Endothelial cell of umbilical vein (primary cell): ENCODE results near the gene TNNT3. TPM values are rescaled to one million over a fixed set of nuclear protein-coding genes. Genes with fewer than 3 reads are reported as not detected.

Experiments used
- BruUV-seq: library from RNA; stranded (reverse); fragments of 400-500 nt; replicated peaks from 2 replicates; lab custom pipeline; 2021; lab: Mats Ljungman, UMichigan
- CTCF ChIA-PET: fragments of 300-600, 350-600 bp; sonication (Branson Sonifier 250); formaldehyde crosslinking; loops from one replicate; lab custom pipeline; 2021; ENCODE audit warnings: antibody characterized with exemption, inconsistent platforms; lab: Charles Lee
- POLR2A ChIA-PET: fragments of 300-600, 350-600 bp; sonication (Branson Sonifier 250); formaldehyde crosslinking; loops from one replicate; lab custom pipeline; 2021; ENCODE audit warnings: antibody characterized with exemption, inconsistent platforms; lab: Charles Lee
- DNase-seq: peaks from one replicate; pipeline ENCODE4 v3.0.0-alpha.2; 2011; ENCODE audit warnings: low read depth, low spot score
- FAIRE-seq: peaks from 2 replicates; lab custom pipeline; 2011; peaks lifted over from hg19 to GRCh38; lab: Jason Lieb, UNC
- H2AFZ ChIP-seq: 2 replicates; pipeline ENCODE4 v1.6.0; 2012; ENCODE audit warnings: low read depth, low read length, control low read depth, inconsistent platforms
- H3K27ac ChIP-seq: 2 replicates; pipeline ENCODE4 v1.5.1; 2011; ENCODE audit warnings: low read depth, mild to moderate bottlenecking, control low read depth, low read length, moderate library complexity; ENCODE audit not compliant: insufficient read depth
- H3K27me3 ChIP-seq, 2 experiments: 2 replicates each; pipeline versions ENCODE4 v1.6.0 to v1.6.1; 2011; ENCODE audit warnings: low read length in 2 of 2, mixed read lengths in 1 of 2; ENCODE audit not compliant: control insufficient read depth in 2 of 2, insufficient read depth in 2 of 2
- H3K36me3 ChIP-seq, 2 experiments: 2 replicates in 1 of 2; 3 replicates in 1 of 2; pipeline ENCODE4 v1.5.1; 2011; ENCODE audit warnings: low read length in 2 of 2, mild to moderate bottlenecking in 1 of 2, moderate library complexity in 1 of 2; ENCODE audit not compliant: control insufficient read depth in 2 of 2, insufficient read depth in 2 of 2; ENCODE audit errors: extremely low read depth in 1 of 2
- H3K4me1 ChIP-seq: 3 replicates; pipeline ENCODE4 v1.5.1; 2011; ENCODE audit warnings: mild to moderate bottlenecking, low read length; ENCODE audit not compliant: control insufficient read depth, insufficient read depth; ENCODE audit errors: extremely low read depth
- H3K4me2 ChIP-seq: 2 replicates; pipeline ENCODE4 v1.6.1; 2011; ENCODE audit warnings: low read length, control low read depth, mixed read lengths; ENCODE audit not compliant: insufficient read depth
- H3K4me3 ChIP-seq, 3 experiments: fragments of 200-600 bp in 1 of 3; sonication (generic), shearing (Covaris generic) in 1 of 3; replicated peaks in 1 of 3; 2 replicates each; pipeline ENCODE4 v1.5.1; 2011 to 2016; ENCODE audit warnings: control low read depth in 3 of 3, low read length in 3 of 3, mild to moderate bottlenecking in 2 of 3, inconsistent platforms in 1 of 3, low read depth in 1 of 3, moderate library complexity in 1 of 3; ENCODE audit not compliant: insufficient read depth in 1 of 3
- H3K79me2 ChIP-seq: 2 replicates; pipeline ENCODE4 v1.6.0; 2012; ENCODE audit warnings: low read length, inconsistent platforms; ENCODE audit not compliant: control insufficient read depth, insufficient read depth
- H3K9ac ChIP-seq: replicated peaks from 2 replicates; pipeline ENCODE3; 2011; ENCODE audit warnings: low read length, control low read depth; ENCODE audit not compliant: insufficient read depth; ENCODE audit errors: extremely low read depth
- H3K9me1 ChIP-seq: replicated peaks from 3 replicates; pipeline ENCODE4 v1.6.0; 2011; ENCODE audit warnings: mild to moderate bottlenecking, low read length; ENCODE audit not compliant: control insufficient read depth, insufficient read depth; ENCODE audit errors: extremely low read depth
- H3K9me3 ChIP-seq: replicated peaks from 2 replicates; pipeline ENCODE4 v1.5.1; 2012; ENCODE audit warnings: low read length, inconsistent platforms; ENCODE audit not compliant: control insufficient read depth, insufficient read depth
- H4K20me1 ChIP-seq: replicated peaks from 2 replicates; pipeline ENCODE3; 2011; ENCODE audit warnings: mild to moderate bottlenecking, low read length; ENCODE audit not compliant: control insufficient read depth, insufficient read depth; ENCODE audit errors: extremely low read depth
- EZH2 ChIP-seq: IDR thresholded peaks from 2 replicates; pipeline ENCODE4 v1.6.1; 2012; ENCODE audit warnings: borderline replicate concordance, low read depth, mild to moderate bottlenecking, moderate library complexity, low read length, inconsistent platforms; ENCODE audit not compliant: severe bottlenecking
- FOS ChIP-seq: IDR thresholded peaks from 2 replicates; pipeline ENCODE4 v1.6.1; 2011; ENCODE audit warnings: mild to moderate bottlenecking, low read length, moderate library complexity, borderline replicate concordance; ENCODE audit not compliant: insufficient read depth
- GATA2 ChIP-seq: IDR thresholded peaks from 2 replicates; pipeline ENCODE4 v1.7.0; 2011; ENCODE audit warnings: low read depth, mild to moderate bottlenecking, moderate library complexity, mixed read lengths, low read length; ENCODE audit not compliant: insufficient read length, insufficient read depth
- JUN ChIP-seq: IDR thresholded peaks from 2 replicates; pipeline ENCODE4 v1.6.1; 2011; ENCODE audit warnings: borderline replicate concordance, low read depth; ENCODE audit not compliant: insufficient read length, insufficient read depth
- MYC ChIP-seq: IDR thresholded peaks from one replicate; pipeline ENCODE4 v1.6.1; 2011; ENCODE audit warnings: mild to moderate bottlenecking, low read depth, low read length
- POLR2A ChIP-seq: IDR thresholded peaks from 2 replicates; pipeline ENCODE4 v1.6.1; 2012; ENCODE audit warnings: low read depth, mild to moderate bottlenecking, control low read depth, low read length
- POLR2AphosphoS5 ChIP-seq: IDR thresholded peaks from 2 replicates; pipeline ENCODE4 v1.6.1; 2012; ENCODE audit warnings: low read depth, mild to moderate bottlenecking, control low read depth, low read length, moderate library complexity; ENCODE audit not compliant: insufficient read depth
- dilution Hi-C: fragments of 300-500 bp; cut with MboI; formaldehyde crosslinking; loops from one replicate; pipeline ENCODE4 v1.15.0; 2019; ENCODE audit warnings: low sequenced_read_pairs; ENCODE audit not compliant: extremely low pct_ligation_motif_present
- intact Hi-C: fragments of 100-400 bp; cut with micrococcal nuclease; formaldehyde crosslinking; loops from one replicate; pipeline ENCODE4 v1.10.0; 2022
- polyA plus RNA-seq, 4 experiments: library from polyadenylated mRNA; depleted of rRNA in 3 of 4; stranded (reverse) in 3 of 4; unstranded in 1 of 4; fragments of >200 nt; gene quantifications; 2 replicates each; pipeline versions ENCODE4 v1.2.1 to v1.2.3, GENCODE V29; 2011 to 2012; ENCODE audit warnings: missing spikeins in 1 of 4
- total RNA-seq: library from RNA; stranded (reverse); gene quantifications from 2 replicates; pipeline ENCODE4 v1.2.3, GENCODE V29; 2021
- TF ChIP-seq, protein P1 (sequence below), 2 donors: IDR thresholded peaks; 1 replicate in 1 of 2; 2 replicates in 1 of 2; pipeline ENCODE4 v1.5.1; 2011; ENCODE audit warnings: low read length in 2 of 2, mild to moderate bottlenecking in 2 of 2, moderate library complexity in 2 of 2, control low read depth in 1 of 2, inconsistent platforms in 1 of 2, low read depth in 1 of 2; ENCODE audit not compliant: insufficient read depth in 1 of 2; ENCODE audit errors: extremely low read depth in 1 of 2
- TF ChIP-seq, protein P2 (sequence below): IDR thresholded peaks from 2 replicates; pipeline ENCODE4 v1.6.1; 2011; ENCODE audit not compliant: insufficient read depth, insufficient read length

The TNNT3 gene
- total and polyA plus RNA-seq, 2 donors (not counting 3 experiments of a cell fraction or from before 2014, with no cell fraction given) = not detected

DNA sequence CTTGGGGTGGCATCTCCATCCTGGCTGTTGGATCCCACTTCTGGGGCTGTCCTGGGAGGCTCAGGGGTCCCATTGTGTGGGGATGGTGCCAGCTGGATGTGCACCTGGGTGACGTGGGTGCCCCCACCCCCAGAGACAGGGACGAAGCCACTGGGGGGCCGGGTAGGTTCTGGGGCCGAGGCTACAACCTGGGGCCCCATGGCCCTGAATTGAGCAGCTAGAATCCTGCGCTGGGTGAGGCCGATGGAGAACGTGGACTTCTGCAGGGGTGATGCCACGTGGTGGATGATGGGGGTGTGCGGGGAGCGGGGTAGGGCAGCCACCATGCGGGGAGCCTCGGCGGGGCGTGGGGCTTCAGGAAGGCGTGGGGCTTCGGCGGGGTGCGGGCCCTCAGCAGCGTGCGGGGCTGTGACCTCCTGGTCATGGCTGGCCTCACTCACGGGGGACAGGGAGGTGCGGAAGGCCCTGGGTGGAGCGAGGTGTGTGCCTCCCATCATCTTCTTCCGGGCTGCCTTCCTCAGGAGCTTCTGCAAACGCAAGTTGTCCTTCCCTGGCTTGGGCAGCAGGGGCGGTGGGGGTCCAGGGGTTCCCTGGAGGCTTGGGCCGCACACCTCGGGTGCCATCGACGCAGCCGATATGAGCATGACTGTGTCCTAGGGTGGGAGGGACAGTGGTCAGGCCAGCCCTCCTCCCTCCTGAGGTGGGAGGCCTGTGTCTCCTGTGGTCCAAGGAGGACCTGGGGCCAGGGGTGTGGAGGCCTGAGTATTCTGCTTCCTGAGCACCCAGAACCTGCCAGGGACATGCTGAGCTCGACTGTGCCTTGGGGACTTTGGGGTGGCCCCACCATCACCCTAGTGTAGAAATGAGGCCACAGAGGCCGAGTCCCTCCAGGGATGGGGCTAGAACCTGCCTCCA, 29.3 kb upstream of the TNNT3 start:
- Histone ChIP-seq H4K20me1 (no peaks in the 10 kb centered on the region), H3K79me2 (no peaks in the 10 kb centered on the region), H3K9ac (no peak overlapping the region), H3K36me3 (no peaks in the 10 kb centered on the region), H3K4me2 (no peak overlapping the region), H3K9me1 (no peaks in the 10 kb centered on the region), H3K27ac (no peak overlapping the region), H3K9me3 (no peaks in the 10 kb centered on the region), H3K27me3 (no peaks in the 10 kb centered on the region), H2AFZ (no peak overlapping the region), H3K4me1 (no peaks in the 10 kb centered on the region), H3K4me3 (no peak overlapping the region)
- dilution Hi-C loops (no loop called here), intact Hi-C loops (no loop called here)
- no TSS peak for BruUV-seq
- ChIA-PET CTCF (interaction anchor here (2.2 kb wide), 1 partner anchor 8 kb away, joined by 15 read pairs; no protein-coding TSS in a partner anchor), POLR2A (no interaction called here)
- no peak for DNase-seq
- TF ChIP-seq FOS (no peak), JUN (no peak), MYC (no peak), GATA2 (no peak), POLR2A (no peak), POLR2AphosphoS5 (no peak), EZH2 (no peak)
- TF ChIP-seq, protein P1, sequence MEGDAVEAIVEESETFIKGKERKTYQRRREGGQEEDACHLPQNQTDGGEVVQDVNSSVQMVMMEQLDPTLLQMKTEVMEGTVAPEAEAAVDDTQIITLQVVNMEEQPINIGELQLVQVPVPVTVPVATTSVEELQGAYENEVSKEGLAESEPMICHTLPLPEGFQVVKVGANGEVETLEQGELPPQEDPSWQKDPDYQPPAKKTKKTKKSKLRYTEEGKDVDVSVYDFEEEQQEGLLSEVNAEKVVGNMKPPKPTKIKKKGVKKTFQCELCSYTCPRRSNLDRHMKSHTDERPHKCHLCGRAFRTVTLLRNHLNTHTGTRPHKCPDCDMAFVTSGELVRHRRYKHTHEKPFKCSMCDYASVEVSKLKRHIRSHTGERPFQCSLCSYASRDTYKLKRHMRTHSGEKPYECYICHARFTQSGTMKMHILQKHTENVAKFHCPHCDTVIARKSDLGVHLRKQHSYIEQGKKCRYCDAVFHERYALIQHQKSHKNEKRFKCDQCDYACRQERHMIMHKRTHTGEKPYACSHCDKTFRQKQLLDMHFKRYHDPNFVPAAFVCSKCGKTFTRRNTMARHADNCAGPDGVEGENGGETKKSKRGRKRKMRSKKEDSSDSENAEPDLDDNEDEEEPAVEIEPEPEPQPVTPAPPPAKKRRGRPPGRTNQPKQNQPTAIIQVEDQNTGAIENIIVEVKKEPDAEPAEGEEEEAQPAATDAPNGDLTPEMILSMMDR (IDR thresholded peaks at IDR 0.05; ENCODE audit: extremely low read depth in 1 of 2, insufficient read depth in 1 of 2, low read depth in 1 of 2, low read length in 2 of 2) = no peak
- TF ChIP-seq, protein P2, sequence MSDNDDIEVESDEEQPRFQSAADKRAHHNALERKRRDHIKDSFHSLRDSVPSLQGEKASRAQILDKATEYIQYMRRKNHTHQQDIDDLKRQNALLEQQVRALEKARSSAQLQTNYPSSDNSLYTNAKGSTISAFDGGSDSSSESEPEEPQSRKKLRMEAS = no peak
- FAIRE-seq = no peak
